Loucy (cell line): ENCODE measurements around the gene ABLIM2.

Source experiments
- CTCF ChIP-seq: fragments of 200-600 bp; sonication (generic); conservative IDR thresholded peaks from 2 replicates; pipeline ENCODE4 v1.5.1; 2014; ENCODE audit warnings: mild to moderate bottlenecking, antibody characterized with exemption, low read length
- EZH2phosphoT487 ChIP-seq: fragments of 200-600 bp; IDR thresholded peaks from 2 replicates; pipeline ENCODE4 v1.6.1; 2018; ENCODE audit warnings: antibody characterized with exemption, mild to moderate bottlenecking, moderate library complexity, borderline replicate concordance

GRCh38 chr4:7922466-7922865 lies 236.1 kb downstream of the ABLIM2 start:
- TF ChIP-seq CTCF (no peak), EZH2phosphoT487 (no peak)
